IMR-90 (cell line): ENCODE data around the gene BTN3A1. TPM values are rescaled to one million over a fixed set of nuclear protein-coding genes. Genes with fewer than 3 reads are reported as not detected.

Source experiments
- ATAC-seq: fragments of 200-7000 bp; cut with Tn5 transposase; 2 replicates; pipeline ENCODE4 v1.9.1; 2020; ENCODE audit warnings: low read depth, mild to moderate bottlenecking, moderate library complexity
- BruUV-seq: library from RNA; stranded (reverse); fragments of 400-500 nt; replicated peaks from 2 replicates; lab custom pipeline; 2021; lab: Mats Ljungman, UMichigan
- CTCF ChIA-PET: fragments of 300-600 bp; formaldehyde crosslinking; extraction: SDS; loops from one replicate; lab custom pipeline; 2021; ENCODE audit warnings: antibody characterized with exemption; lab: Yijun Ruan, JAX
- POLR2A ChIA-PET: fragments of 300-600 bp; sonication (Branson Sonifier 250); formaldehyde crosslinking; loops from one replicate; lab custom pipeline; 2022; ENCODE audit warnings: antibody characterized with exemption; ENCODE audit not compliant: unreplicated experiment; lab: Charles Lee
- DNase-seq: peaks from one replicate; pipeline ENCODE4 v3.0.0; 2013
- H2AFZ ChIP-seq: replicated peaks from 2 replicates; pipeline ENCODE3; 2013; ENCODE audit warnings: low read length, mild to moderate bottlenecking; ENCODE audit not compliant: poor library complexity
- H2AK5ac ChIP-seq: 2 replicates; pipeline ENCODE4 v1.6.1; 2013; ENCODE audit warnings: low read depth, low read length, inconsistent platforms
- H2AK9ac ChIP-seq: replicated peaks from 2 replicates; pipeline ENCODE3; 2013; ENCODE audit warnings: mild to moderate bottlenecking, low read depth, low read length, moderate library complexity; ENCODE audit not compliant: poor library complexity
- H2BK120ac ChIP-seq: 2 replicates; pipeline ENCODE4 v1.6.1; 2013; ENCODE audit warnings: low read depth, low read length, inconsistent platforms
- H2BK15ac ChIP-seq: 3 replicates; pipeline ENCODE4 v1.6.1; 2013; ENCODE audit warnings: low read depth, low read length, inconsistent platforms
- H2BK20ac ChIP-seq: 2 replicates; pipeline ENCODE4 v1.6.1; 2013; ENCODE audit warnings: low read depth, mild to moderate bottlenecking, inconsistent platforms, low read length, moderate library complexity
- H2BK5ac ChIP-seq: 2 replicates; pipeline ENCODE4 v1.6.1; 2013; ENCODE audit warnings: mild to moderate bottlenecking, low read depth, low read length, inconsistent platforms; ENCODE audit not compliant: poor library complexity, severe bottlenecking
- H3K14ac ChIP-seq: replicated peaks from 2 replicates; pipeline ENCODE4 v1.6.1; 2013; ENCODE audit warnings: low read depth, low read length, inconsistent platforms
- H3K18ac ChIP-seq: 2 replicates; pipeline ENCODE4 v1.6.1; 2013; ENCODE audit warnings: low read depth, low read length, control low read depth
- H3K23ac ChIP-seq: 2 replicates; pipeline ENCODE4 v1.6.1; 2013; ENCODE audit warnings: low read depth, low read length, inconsistent platforms
- H3K27ac ChIP-seq: 2 replicates; pipeline ENCODE4 v1.5.1; 2013; ENCODE audit warnings: mild to moderate bottlenecking, control low read depth, low read length; ENCODE audit not compliant: insufficient read depth
- H3K27me3 ChIP-seq: 2 replicates; pipeline ENCODE4 v1.6.1; 2013; ENCODE audit warnings: low read length; ENCODE audit not compliant: control insufficient read depth, insufficient read depth
- H3K36me3 ChIP-seq: 2 replicates; pipeline ENCODE4 v1.6.1; 2013; ENCODE audit warnings: low read length, mixed read lengths; ENCODE audit not compliant: control insufficient read depth, insufficient read depth
- H3K4ac ChIP-seq: 2 replicates; pipeline ENCODE4 v1.6.1; 2013; ENCODE audit warnings: low read depth, low read length, inconsistent platforms
- H3K4me1 ChIP-seq: 2 replicates; pipeline ENCODE4 v1.6.1; 2013; ENCODE audit warnings: low read length, mixed read lengths; ENCODE audit not compliant: control insufficient read depth, insufficient read depth
- H3K4me2 ChIP-seq: 2 replicates; pipeline ENCODE4 v1.6.1; 2013; ENCODE audit warnings: low read depth, mild to moderate bottlenecking, control low read depth, low read length, moderate library complexity
- H3K4me3 ChIP-seq: 2 replicates; pipeline ENCODE4 v1.5.1; 2013; ENCODE audit warnings: low read depth, mild to moderate bottlenecking, control low read depth, low read length, moderate library complexity; ENCODE audit not compliant: insufficient read depth
- H3K56ac ChIP-seq: 2 replicates; pipeline ENCODE4 v1.6.1; 2013; ENCODE audit warnings: low read length, inconsistent platforms; ENCODE audit not compliant: insufficient read depth; ENCODE audit errors: extremely low read depth
- H3K79me1 ChIP-seq, 2 experiments: 2 replicates each; pipeline ENCODE4 v1.6.1; 2013; ENCODE audit warnings: low read length in 2 of 2, inconsistent platforms in 1 of 2, low read depth in 1 of 2
- H3K9ac ChIP-seq: 2 replicates; pipeline ENCODE4 v1.6.1; 2013; ENCODE audit warnings: low read depth, low read length, control low read depth
- H3K9me1 ChIP-seq: 2 replicates; pipeline ENCODE4 v1.6.1; 2013; ENCODE audit warnings: low read length, inconsistent platforms; ENCODE audit not compliant: insufficient read depth
- H3K9me3 ChIP-seq: 2 replicates; pipeline ENCODE4 v1.6.1; 2013; ENCODE audit warnings: low read length; ENCODE audit not compliant: control insufficient read depth, insufficient read depth
- H4K20me1 ChIP-seq: 2 replicates; pipeline ENCODE4 v1.6.1; 2013; ENCODE audit warnings: low read length, inconsistent platforms; ENCODE audit not compliant: insufficient read depth
- H4K5ac ChIP-seq: 2 replicates; pipeline ENCODE4 v1.6.1; 2013; ENCODE audit warnings: mild to moderate bottlenecking, low read depth, low read length, control low read depth
- H4K8ac ChIP-seq, 2 experiments: 2 replicates each; pipeline ENCODE4 v1.6.1; 2013; ENCODE audit warnings: low read depth in 2 of 2, low read length in 2 of 2, control low read depth in 1 of 2, inconsistent platforms in 1 of 2
- H4K91ac ChIP-seq: 2 replicates; pipeline ENCODE4 v1.6.1; 2013; ENCODE audit warnings: low read depth, low read length, inconsistent platforms; ENCODE audit not compliant: insufficient read depth
- CEBPB ChIP-seq: IDR thresholded peaks from 2 replicates; pipeline ENCODE4 v1.6.1; 2012; ENCODE audit warnings: low read depth, low read length, improper control_type of control experiment
- MAFK ChIP-seq: IDR thresholded peaks from 2 replicates; pipeline ENCODE4 v1.6.1; 2012; ENCODE audit warnings: low read depth, low read length, improper control_type of control experiment
- MAZ ChIP-seq: IDR thresholded peaks from 2 replicates; pipeline ENCODE4 v1.6.1; 2012; ENCODE audit warnings: low read depth, mild to moderate bottlenecking, low read length, improper control_type of control experiment, moderate library complexity, borderline replicate concordance
- MXI1 ChIP-seq: IDR thresholded peaks from 2 replicates; pipeline ENCODE4 v1.6.1; 2012; ENCODE audit warnings: low read depth, mild to moderate bottlenecking, low read length, moderate library complexity, borderline replicate concordance
- POLR2A ChIP-seq: IDR thresholded peaks from 2 replicates; pipeline ENCODE4 v1.6.1; 2012; ENCODE audit warnings: mild to moderate bottlenecking, low read depth, low read length
- RAD21 ChIP-seq: IDR thresholded peaks from 2 replicates; pipeline ENCODE4 v1.6.1; 2012; ENCODE audit warnings: low read length, improper control_type of control experiment
- SMC3 ChIP-seq: fragments of 150-350 bp; IDR thresholded peaks from 2 replicates; pipeline ENCODE4 v1.6.1; 2016; ENCODE audit warnings: low read depth, mild to moderate bottlenecking, antibody characterized with exemption, low read length, moderate library complexity
- WGBS, 2 experiments: methylation state at CpG; one replicate each; pipeline versions ENCODE4 v1.1.5 to v1.1.7; 2013; ENCODE audit warnings: missing lambda C conversion rate in 2 of 2; ENCODE audit not compliant: insufficient read length in 1 of 2; ENCODE audit errors: extremely low coverage in 2 of 2; 5-methylcytosine and 5-hydroxymethylcytosine counted together
- dilution Hi-C: fragments of 300-500 bp; cut with HindIII; formaldehyde crosslinking; loops from one replicate; pipeline ENCODE4 v1.14.3; 2018; ENCODE audit warnings: low sequenced_read_pairs; ENCODE audit not compliant: unreplicated experiment
- in situ Hi-C: fragments of 300-500 bp; cut with MboI; formaldehyde crosslinking; loops from 3 replicates; pipeline ENCODE4 v1.14.3; 2019; ENCODE audit warnings: low sequenced_read_pairs, inconsistent platforms, mixed read lengths
- intact Hi-C: fragments of 100-400 bp; cut with micrococcal nuclease; formaldehyde crosslinking; loops from 2 replicates; pipeline ENCODE4 v1.10.0; 2022
- polyA plus RNA-seq, 3 experiments: library from polyadenylated mRNA; depleted of rRNA; stranded (reverse); fragments of >200 nt; gene quantifications; 2 replicates each; pipeline ENCODE4 v1.2.3, GENCODE V29; 2012; ENCODE audit warnings: low replicate concordance in 1 of 3
- total RNA-seq: library from RNA; depleted of rRNA; stranded (reverse); fragments of >200 nt; gene quantifications from 2 replicates; pipeline ENCODE4 v1.2.3, GENCODE V29; 2012
- TF ChIP-seq, protein P1 (sequence below): conservative IDR thresholded peaks from 2 replicates; pipeline ENCODE4 v1.5.1; 2012; ENCODE audit warnings: mild to moderate bottlenecking, low read depth, low read length, improper control_type of control experiment
- TF ChIP-seq, protein P2 (sequence below): fragments of 150-350 bp; IDR thresholded peaks from 2 replicates; pipeline ENCODE4 v1.6.1; 2017; ENCODE audit warnings: mild to moderate bottlenecking, antibody characterized with exemption, low read length, low read depth

Gene BTN3A1
- total and polyA plus RNA-seq, 2 of the 4 experiments (the other 2 are of a cell fraction): 14.4 to 16.5 TPM

DNA sequence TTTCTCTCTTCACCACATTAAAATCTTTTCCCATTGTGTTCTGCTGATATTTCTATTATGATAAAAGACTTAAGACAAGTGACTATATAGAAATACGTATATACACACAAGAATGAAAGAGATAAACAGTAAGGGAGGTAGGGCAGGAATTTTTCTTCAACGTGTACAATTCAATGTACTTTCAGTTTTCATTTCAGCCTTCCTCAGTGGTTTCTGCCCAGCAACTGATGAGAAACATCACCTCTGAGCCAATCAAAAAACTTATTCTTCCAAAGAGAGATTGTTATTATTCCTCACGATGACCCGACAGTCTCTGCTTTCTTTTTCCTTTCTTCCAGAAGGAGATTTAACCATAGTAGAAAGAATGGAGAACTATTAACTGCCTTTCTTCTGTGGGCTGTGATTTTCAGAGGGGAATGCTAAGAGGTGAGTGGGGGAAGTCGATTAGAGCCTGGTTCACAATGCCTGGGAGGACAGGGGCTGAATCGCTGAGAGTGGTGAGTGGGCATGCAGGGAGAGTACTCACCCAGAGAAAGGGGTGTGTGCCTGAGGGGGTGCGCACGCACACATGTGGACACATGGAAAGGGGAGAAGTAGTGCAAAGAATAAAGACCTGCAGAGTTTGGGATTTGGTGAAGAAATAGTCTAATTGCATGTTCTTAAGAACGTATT, at the start of gene BTN3A1 (continued):
- TF ChIP-seq MAZ (no peak), SMC3 (no peak), MXI1 (peak; percentile 99), RAD21 (0 out of 2 replicates have a peak, but pooled peaks have one; percentile 13)

DNA sequence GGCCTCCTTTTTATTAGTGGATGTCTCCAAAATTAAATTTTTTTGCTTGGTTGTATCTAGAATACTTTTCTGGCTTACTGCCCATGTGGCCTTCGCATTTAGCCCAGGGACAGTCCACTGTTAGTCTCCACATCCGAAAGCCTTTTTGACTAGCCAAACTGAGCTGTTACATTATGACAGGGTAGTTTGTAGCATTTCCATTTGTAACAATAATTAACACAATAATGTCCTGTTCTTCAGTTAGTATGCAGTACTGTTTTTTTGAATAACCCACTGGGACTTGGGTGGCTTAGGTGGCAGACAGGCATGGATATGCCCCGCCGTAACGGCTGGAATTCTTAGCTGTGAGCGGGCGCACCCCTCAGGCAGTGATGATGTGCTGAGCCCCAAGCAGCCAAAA, 49.8 kb upstream of the BTN3A1 start:
- 98% methylated on average over 5 of the region's 7 CpGs; no CpG with 5 or more reads in 1 of the 2 experiments for WGBS, 2 experiments
- H2BK120ac ChIP-seq: peak overlapping the region; percentile 90
- H3K9me3 ChIP-seq: no peaks in the 10 kb centered on the region
- H4K5ac ChIP-seq: peak overlapping the region; percentile 43; the same call in 1 of the 2 replicates
- in situ Hi-C loops (no loop called here), intact Hi-C loops (no loop called here), dilution Hi-C loops (no loop called here)
- no peak overlapping the region for H3K4me3 ChIP-seq
- ChIA-PET POLR2A (no interaction called here), CTCF (no interaction called here)
- H3K27ac ChIP-seq: peak overlapping the region; percentile 33; the same call in 1 of the 2 replicates
- no peak overlapping the region; the same call in 1 of the 2 replicates for H3K18ac ChIP-seq
- ATAC-seq (no peak), DNase-seq (no peak)
- no peaks in the 10 kb centered on the region for H3K36me3 ChIP-seq
- H2AK5ac ChIP-seq: peak overlapping the region; percentile 68
- no peak overlapping the region for H3K9ac ChIP-seq
- H2BK5ac ChIP-seq: peak overlapping the region; percentile 78
- H3K56ac ChIP-seq: peak overlapping the region; percentile 15; the same call in 1 of the 2 replicates
- peaks cover 19% of the 10 kb centered on the region for H3K9me1 ChIP-seq
- no peaks in the 10 kb centered on the region for H3K79me1 ChIP-seq
- H2AFZ ChIP-seq: no peak overlapping the region
- peak overlapping the region; percentile 83 for H3K14ac ChIP-seq
- H2BK20ac ChIP-seq: peak overlapping the region; percentile 63
- H4K20me1 ChIP-seq: no peaks in the 10 kb centered on the region
- no TSS peak for BruUV-seq
- peak overlapping the region; percentile 8 to 63 for H4K8ac ChIP-seq
- H3K4me1 ChIP-seq: peaks cover 7% of the 10 kb centered on the region; the same call in 1 of the 2 replicates
- no peak for TF ChIP-seq POLR2A
- TF ChIP-seq MAZ: no peak
- TF ChIP-seq MXI1: no peak
- TF ChIP-seq, protein P1, sequence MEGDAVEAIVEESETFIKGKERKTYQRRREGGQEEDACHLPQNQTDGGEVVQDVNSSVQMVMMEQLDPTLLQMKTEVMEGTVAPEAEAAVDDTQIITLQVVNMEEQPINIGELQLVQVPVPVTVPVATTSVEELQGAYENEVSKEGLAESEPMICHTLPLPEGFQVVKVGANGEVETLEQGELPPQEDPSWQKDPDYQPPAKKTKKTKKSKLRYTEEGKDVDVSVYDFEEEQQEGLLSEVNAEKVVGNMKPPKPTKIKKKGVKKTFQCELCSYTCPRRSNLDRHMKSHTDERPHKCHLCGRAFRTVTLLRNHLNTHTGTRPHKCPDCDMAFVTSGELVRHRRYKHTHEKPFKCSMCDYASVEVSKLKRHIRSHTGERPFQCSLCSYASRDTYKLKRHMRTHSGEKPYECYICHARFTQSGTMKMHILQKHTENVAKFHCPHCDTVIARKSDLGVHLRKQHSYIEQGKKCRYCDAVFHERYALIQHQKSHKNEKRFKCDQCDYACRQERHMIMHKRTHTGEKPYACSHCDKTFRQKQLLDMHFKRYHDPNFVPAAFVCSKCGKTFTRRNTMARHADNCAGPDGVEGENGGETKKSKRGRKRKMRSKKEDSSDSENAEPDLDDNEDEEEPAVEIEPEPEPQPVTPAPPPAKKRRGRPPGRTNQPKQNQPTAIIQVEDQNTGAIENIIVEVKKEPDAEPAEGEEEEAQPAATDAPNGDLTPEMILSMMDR: no peak
- no peak for TF ChIP-seq SMC3
- TF ChIP-seq MAFK: no peak
- TF ChIP-seq, protein P2, sequence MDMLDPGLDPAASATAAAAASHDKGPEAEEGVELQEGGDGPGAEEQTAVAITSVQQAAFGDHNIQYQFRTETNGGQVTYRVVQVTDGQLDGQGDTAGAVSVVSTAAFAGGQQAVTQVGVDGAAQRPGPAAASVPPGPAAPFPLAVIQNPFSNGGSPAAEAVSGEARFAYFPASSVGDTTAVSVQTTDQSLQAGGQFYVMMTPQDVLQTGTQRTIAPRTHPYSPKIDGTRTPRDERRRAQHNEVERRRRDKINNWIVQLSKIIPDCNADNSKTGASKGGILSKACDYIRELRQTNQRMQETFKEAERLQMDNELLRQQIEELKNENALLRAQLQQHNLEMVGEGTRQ: no peak
- TF ChIP-seq CEBPB: no peak
- peak overlapping the region; percentile 78 for H2AK9ac ChIP-seq
- peak overlapping the region; percentile 7; the same call in 1 of the 2 replicates for H3K23ac ChIP-seq
- H4K91ac ChIP-seq: peak overlapping the region; percentile 41
- H3K27me3 ChIP-seq: no peaks in the 10 kb centered on the region
- H3K4ac ChIP-seq: peak overlapping the region; percentile 66
- H2BK15ac ChIP-seq: peak overlapping the region; percentile 43
- H3K4me2 ChIP-seq: no peak overlapping the region
